ENCODE results near the gene INHBA. TPM values are rescaled to one million over a fixed set of nuclear protein-coding genes. Genes with fewer than 3 reads are reported as not detected.

INHBA gene
- total RNA-seq, 1 experiment from 2014 or later, result 0.34 TPM

DNA sequence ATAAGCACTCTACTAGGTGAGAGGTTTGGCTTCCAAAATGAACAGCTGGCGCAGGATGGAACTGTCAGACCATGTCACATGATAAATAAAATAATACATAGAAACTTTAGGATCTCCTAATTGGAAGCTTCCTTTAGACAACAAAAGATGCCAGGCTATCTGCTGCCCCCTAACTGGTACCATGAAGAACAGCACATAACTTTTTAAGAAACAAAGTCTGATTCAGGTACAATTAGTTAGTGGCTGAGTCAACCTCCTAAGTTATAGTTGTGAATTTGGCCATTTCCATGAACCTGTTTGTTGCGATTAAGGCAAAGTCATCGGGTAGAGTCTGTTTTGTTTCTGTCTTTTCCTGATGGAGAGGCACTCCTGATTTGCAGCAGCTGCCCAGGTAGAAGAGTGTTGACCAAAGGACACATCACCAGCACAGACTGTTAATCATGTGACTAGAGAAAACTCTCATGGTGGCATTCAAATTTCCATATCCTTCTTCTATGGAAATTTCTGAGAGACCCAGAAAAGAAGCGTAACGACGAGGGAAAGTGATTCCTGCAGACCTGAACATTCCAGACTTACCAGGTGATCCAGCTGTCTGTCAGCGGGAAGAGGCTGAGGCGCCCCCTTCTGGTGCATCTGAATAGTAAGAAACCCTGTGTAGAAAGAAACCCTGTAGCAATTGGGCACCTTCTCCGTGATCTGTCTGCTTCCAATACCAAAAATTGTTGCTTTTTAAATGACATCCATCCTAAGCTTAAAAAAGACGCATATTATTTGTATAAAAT is 8.6 kb upstream of the INHBA start:
- DNase-seq (ENCODE audit: low spot score), result peak; percentile 47

DNA sequence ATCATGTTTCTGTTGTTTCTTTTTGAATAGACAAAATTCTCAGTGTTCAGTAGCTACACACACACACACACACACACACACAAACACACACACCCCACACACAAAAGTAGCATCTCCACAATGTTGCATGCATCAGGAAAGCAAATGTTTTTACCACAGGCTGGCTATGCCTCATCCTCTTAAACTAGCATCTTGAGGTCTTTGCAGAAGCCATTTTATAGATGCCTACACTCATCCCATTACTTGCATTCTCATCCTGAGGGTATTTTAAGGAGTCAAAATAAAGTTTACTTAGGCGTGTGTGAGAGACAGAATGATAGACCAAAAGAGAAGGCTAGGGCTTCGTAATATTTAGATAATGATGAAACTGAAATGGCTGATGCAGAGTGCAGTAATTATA is 7.9 kb upstream of the INHBA start:
- DNase-seq (ENCODE audit: low spot score), result no peak

DNA sequence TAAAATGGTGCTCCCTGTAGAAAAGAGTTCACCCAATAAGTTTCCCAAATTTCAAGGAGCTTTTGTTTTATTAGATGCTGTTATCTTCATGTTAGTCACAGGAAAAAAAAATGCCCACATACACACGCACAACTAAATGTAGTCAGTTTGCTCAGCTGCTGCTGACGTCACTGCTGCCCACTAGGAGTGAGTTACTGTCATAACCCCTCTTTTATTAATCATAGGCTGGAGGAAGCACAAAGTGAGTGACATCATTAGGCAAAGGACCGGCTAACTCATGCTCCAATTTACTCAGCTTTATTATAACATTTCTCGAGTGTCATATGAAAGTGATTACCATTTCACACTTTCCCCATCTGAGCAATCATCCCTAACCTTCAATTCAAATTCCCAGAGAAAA is 6.7 kb upstream of the INHBA start:
- peak; percentile 85 for DNase-seq (ENCODE audit: low spot score)

DNA sequence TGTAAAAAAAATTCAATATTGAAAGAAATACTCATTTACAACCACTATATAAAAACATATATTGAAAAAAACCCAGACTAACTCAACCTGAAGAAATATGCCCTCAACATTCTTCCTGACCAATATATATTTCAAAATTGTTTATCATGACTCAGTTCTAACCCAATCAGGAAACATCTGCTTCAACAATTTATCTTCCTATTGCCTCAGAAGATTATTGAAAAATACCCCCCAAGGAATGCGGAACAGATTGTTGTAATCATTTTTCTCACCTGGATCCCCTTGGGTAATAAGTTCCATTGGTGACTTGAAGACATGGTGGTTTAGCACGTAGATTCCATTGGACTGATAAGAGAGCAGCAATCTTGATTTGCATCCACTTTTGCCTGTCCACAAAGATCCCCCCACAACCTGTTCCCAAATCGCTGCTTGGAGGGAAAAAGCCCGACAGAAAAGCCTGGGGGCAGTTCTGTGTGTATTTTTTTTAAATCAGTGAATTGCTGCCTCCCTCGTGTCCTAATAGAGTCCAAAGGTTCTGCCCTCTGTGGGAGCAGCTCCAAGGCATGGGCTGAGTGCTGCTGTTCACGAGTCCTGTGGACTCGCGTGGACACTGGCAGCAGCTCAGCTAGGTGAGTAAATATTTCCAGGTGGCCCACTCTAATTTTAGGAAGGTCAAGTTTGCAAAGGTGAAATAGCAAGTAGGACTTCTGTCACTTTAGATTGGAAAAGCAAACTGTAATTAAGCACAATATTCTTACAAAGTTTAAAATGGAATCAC is 5.9 kb upstream of the INHBA start:
- DNase-seq (ENCODE audit: low spot score), result no peak

DNA sequence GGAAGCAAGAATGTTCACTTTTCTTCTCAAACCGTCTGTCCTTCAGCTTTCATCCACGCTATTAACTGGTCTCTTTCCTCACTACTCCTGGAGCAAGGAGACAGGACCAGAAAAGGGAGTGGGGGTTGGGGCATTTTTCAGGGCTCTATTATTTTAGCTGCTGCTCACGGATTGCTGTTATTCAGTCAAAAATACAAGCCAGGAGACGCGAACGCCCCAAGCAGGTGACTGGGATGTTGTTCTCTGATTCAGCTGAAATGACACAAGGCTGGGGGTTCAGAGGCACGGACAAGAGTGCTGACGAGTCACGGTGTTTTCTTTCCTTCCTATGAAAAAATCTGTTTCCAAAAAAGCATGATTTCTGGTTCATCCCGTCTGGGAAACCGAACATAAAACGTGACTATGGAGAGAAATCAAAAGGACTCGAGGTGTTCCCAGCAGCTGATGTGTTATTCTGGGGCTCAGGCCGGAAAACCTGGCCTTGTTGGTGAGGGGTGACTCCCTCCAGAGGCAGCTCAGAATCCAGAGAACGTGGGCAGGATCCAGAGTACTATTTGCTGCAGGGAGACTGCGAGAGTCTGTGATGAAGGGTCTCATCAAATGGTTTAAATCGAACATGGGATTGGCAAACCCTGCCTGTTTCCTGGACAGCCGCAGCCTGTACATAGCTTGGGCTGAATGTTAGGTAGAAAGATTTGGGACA is 3.5 kb upstream of the INHBA start:
- no peak for DNase-seq (ENCODE audit: low spot score)

DNA sequence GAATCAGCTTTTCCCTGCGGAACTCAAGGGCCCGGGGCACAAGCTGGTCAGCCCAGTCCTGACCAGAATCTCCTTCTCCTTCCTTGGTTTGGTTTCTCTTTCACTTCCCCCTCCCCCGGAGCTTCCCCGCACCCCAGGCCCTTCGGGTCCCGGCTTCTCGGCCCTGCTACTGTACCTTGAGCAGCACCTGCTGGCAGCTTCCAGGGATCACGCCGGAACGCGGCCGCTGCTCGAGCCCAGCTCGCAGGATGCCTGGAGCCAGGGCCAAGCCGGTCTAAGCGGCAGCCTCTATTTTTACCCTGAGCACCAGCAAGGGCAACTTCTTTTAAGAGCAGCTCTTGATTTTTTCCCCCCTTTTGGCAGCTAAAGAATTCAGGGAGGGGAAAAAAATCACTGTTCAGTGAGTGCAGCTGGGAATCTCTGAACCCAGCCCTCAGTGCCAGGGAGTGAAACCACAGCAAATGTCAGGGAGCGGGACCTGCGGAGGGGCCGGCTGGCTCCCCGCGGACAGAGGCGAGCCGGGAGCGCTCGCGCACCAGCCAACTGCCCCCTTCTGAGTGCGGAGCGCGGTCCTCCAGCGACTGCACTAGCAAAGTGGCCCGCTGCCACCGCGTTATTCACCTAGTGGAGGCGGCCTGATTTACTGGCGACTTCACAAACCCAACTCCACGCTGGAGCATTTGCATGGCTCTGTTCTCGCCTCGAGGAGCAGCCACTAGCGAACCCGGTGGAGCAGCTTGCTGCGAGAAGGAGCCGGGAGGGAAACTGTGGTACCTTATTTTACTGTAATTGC is 2.4 kb upstream of the INHBA start:
- DNase-seq (ENCODE audit: low spot score), result peak; percentile 90

DNA sequence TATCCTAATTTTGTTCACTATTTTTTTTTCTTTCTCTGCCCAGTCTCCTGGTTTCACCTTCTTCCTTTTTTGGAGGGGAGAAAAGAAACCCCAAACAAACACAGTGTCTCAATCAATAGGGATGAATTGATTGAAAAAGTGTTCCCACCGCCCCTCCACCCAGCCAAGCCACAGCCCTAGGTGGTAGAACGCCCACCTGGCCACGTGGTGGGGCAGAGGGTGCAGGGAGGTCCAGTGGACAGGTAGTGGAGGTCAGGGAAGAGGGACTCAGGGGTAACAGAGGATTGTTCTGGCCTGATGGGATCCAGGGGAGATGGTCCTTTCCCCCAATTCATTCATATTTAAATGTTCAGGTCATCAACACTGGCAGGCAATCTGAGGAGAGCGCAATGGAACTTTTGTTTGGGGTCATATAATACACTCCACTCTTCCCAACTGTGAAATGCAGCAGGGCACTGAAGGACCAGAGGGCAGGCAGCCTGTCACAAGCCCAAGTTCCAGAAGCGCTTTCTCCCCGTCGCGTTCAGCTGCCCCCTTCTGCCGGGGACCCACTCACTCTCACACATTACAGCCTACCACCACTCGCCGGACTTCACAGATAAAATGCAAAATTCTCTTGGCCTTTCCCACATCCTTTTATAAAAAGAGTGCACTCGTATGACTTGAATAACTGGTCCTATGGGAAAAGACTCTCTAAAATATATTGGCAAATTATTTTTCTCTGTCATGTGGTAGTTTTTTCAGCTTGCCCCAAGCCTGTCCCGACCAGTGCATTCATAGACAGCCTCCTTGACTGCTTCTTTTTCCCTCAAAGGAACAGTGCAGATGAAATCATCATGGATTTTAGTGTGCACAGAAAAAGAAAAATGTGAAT is 1.6 kb downstream of the INHBA start:
- no peak for DNase-seq (ENCODE audit: low spot score)

DNA sequence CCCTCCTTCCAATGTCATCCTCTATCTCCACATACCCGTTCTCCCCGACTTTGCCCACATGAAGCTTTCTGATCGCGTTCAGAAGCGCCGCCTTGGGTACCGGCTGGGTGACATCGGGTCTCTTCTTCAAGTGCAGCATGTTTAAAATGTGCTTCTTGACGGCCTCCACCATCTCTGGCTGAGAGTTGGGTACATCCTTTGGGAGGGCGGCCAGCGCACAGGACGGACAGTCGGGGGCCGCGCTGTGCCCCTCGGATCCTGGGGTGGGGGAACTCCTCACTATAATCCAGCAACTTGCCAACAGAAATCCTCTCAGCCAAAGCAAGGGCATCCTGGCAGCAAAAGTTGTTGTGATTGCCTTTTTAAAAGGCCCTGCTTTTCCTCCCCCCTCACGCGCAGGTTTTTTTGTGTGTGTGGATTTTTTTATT is 2.8 kb downstream of the INHBA start:
- no peak for DNase-seq (ENCODE audit: low spot score)

DNA sequence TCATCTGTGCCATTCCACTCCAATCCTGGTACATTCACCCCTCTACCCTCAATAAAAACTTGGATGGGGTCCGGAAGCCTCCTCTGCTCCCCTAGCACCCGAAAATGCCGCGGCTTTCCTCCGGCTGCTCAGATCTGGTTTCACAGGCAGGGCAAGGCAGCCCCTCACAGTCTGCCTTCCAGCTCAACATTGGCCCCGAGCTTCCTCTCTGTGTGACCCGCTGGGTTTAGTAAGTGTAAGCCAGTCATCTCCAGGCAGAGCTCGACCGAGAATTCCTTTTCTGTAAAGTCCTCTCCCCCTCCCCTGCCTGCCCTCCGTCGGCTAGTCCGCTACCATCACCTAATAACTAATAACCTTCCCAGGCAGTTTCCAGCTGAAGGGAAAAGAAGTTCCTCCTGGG is 3.4 kb downstream of the INHBA start:
- no peak for DNase-seq (ENCODE audit: low spot score)

DNA sequence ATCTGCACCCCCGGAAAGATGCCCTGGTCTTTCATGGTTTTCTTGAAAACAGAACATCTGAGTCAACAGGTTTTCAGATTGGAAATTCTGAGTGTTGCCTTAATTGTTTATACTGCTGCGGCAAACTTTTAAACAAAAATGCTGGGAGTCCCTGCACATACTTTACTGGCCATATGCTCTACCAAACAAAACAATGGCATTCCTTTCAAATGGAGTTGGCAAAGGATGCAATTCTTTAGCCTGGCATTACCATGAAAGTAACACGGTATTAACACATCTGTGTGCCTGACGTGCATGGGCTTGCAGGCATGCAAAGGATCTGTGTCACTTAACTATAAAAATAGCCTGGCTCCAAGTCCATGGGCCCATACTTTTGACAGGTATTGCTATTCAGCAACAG is 4.2 kb downstream of the INHBA start:
- no peak for DNase-seq (ENCODE audit: low spot score)

DNA sequence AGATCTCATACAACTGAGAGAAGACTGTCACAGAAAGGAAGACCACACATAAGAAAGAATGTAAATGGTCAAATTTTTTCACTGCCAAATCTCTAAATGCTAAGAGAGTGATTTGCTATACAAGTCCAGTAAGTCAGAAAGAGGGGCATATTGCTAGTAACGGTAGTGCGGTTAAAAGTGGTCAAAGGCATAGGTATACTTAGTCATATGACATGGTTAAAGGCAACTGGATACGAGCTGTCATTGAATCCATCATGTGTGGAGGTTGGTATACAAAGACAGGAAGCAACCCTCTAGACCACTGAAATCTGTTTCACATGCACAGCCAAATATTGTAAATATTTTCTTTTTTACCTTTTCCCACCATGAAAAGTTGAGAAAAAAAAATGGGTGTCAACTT is 4.8 kb downstream of the INHBA start:
- DNase-seq (ENCODE audit: low spot score), result no peak

DNA sequence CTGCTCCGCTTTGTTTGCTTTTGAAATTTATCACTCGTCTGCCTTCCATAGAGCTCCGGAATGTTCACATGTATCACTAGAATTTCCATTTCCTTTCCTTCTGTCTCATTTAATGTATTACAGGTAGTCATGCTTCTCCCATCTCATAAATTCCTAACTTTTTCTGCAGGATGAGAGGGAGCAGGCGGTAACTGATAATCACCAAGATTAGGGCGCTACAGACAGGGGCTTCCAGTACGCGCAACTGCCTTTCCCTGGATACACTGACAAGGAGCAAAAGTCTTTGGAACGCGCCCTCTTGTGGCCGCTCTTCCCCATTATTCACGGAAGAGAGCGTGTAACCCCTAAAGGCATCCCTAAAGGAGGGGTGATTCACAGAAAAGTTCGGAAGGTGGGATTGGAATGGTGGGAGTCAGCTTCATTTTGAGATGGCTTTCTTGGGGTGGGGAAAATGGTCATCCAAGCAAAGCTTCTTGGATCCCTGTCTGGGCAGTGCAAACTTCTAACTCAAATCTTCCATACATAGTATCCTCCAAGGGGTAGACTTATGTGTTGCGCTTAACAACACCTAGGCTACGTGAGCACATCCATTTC is 6.5 kb downstream of the INHBA start:
- DNase-seq (ENCODE audit: low spot score), result peak; percentile 93

DNA sequence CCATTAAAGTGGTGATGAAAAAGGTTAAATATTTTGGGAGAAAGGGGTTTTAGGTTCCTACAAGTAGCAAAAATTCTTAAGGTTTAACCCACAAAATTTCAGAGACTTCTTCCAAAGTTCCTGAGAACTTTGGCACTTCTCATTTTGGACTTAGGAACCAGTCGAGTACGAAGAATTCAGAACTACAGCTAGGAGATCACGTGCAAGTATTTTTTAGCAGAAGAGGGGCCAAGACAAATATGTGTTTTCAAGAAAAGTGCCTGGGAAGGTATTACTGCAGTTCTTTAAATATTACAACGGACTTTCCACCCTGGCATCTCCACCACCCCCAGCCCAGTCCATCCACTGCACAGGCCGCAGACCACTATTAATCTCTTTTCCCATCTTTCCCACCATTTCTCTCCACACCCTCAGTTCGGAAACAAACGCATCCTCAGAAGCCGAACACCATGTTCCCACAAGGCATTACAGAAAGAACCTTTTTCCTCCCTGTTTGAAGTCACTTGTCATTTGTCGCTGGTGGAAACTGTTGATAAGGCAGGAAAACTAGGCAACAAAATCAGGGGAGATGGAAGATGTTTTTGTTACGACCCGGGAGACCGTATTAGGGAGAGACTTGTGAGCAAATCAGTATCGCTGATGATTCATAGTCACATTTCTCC is 7.1 kb downstream of the INHBA start:
- DNase-seq (ENCODE audit: low spot score), result no peak

DNA sequence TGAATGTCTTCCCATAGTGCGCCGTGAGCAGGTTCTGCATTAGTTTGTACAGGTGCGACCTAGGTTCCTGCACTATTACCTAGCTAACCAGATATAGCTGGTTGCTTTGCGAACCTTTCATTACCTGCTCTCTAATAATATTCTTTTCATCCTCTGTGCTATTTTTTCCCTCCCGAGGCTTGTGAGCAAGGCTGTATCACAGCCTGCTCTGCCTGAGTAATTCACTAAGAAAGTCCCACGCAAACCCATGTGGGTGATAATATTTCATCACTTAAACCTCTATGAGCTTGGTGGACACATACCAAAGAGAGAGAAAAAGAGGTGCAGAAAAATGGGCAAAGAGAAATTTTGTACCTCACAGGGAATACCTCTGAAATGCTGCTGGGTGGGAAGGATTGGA is 8.4 kb downstream of the INHBA start:
- DNase-seq (ENCODE audit: low spot score), result no peak

DNA sequence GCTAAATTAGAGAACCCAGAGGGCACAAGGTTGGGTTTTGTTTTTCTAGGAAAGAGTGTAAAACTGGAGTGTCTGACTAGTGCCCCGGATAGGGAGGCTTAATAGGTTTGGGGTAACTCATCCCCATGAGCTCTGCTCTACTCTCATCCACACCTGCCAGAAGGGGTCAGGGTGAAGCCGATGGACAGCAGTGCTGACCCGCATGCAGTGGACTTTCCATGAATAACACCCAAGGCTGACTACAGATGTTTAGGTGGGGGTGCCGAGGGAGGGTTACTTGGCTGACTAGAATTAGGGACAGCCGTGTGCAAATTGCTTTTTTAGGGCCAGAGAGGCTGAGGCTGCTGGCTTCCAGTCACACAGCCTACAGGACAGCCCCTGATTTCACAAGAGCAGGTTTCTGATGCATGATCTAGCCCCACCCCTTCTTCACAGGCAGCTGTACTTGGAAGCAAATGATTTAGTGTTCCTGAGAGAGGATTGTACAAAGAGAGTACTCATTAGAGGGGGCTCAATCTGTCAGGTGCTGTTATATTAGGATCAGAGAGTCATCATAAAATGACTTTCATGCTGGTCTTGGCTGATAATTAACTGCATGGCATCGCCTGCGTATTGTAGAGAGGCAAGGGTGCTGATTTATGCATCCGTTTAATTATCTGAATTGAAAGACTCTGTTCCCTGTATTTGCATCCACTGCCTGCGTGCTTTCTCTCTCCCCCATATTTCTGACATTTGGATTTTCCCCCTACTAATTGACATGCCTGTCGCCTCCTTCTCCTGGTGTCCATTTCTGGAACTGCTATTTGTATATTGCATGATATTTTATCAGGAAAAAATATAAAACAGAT is 9.5 kb downstream of the INHBA start:
- DNase-seq (ENCODE audit: low spot score), result no peak

DNA sequence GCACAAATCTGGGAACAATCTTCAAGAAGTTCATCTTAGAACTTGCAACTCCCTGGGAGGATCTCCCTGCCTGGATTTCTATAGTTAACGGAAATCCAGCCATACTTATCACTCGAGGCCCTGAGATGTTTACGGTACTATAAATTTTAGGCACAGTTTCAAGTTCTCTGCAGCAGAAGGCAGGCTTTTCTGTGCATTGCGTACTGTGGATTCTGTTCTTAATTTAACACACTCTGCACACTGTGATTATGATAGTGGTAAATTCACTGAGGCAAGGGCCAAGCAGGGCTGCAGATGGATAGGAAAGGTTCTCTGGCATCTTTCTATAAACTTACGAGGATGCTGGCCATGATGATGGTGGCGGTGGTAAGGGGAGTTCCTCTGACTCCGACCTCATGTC is 10.6 kb downstream of the INHBA start:
- no peak for DNase-seq (ENCODE audit: low spot score)

DNA sequence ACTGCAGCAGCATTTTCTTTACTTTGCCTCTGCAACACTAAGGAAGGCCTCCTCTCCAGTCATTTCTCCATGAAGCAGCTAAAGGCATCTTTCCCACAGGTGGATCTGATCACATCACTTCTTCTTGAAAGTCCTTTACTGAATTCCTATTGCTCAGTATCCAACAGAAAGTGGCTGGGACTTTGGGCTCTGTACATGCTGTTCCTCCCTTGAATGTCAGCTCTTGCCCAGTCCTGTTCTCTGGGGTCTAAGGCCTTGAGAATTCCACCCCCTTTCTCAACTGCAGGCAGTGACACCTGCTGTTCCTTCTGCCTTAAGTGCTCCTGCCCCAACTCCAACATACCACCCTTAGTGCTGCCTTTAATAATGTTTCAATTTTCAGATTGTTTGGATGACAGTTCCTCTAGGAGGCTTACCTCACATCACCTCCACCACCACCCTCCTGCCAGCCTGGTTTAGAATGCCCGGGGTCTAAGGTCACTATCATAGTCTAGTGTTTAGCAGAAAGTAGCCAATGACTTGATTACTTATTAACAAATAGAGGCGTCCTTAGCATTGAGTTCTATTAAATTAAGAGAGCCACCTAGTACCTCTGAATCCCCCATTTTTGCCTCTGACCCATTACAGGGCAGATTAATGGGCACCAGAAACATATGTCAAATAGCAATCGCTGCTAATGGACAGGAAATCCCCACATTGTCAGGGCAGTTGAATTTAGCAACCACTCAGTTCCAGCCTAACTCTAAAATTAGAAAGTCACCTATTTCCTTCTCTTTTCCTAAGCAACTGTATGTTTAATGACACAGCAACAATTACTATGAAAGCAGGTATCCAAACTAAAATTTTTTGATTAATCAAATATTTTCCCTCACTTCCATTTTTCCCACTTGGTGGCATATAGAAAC is 11.4 kb downstream of the INHBA start:
- no peak for DNase-seq (ENCODE audit: low spot score)

DNA sequence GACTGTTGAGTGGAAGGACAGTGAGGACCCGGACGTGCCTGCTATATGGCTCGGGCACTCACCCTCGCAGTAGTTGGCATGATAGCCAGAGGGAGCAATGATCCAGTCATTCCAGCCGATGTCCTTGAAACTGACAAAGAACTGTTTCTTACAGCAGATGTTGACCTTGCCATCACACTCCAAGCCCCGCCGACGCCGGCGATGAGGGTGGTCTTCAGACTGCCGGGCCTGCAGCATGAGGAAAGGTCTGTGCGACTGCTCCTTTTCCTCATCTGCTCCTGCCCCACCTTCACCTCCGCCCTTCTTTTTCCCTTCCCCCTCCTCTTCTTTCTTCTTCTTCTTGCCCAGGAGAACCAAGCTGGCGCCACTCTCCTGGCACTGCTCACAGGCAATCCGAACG is 13.1 kb downstream of the INHBA start:
- DNase-seq (ENCODE audit: low spot score), result no peak
